HUES64 (cell line): ENCODE data around the gene ARFIP1.
"Not testable (repeated sequence)": the region's sequence is repeated elsewhere in the genome, so short reads cannot be mapped to it uniquely, and the experiment has no call there.

Experiments used
- H3K27ac ChIP-seq: 2 replicates; pipeline ENCODE4 v1.7.0; 2013; ENCODE audit warnings: low read depth, low read length, inconsistent platforms
- H3K27me3 ChIP-seq: 2 replicates; pipeline ENCODE4 v1.6.1; 2013; ENCODE audit warnings: mild to moderate bottlenecking, low read length; ENCODE audit not compliant: insufficient read depth
- H3K36me3 ChIP-seq: 2 replicates; pipeline ENCODE4 v1.6.1; 2013; ENCODE audit warnings: mild to moderate bottlenecking, low read length; ENCODE audit not compliant: insufficient read depth
- H3K4me1 ChIP-seq: 2 replicates; pipeline ENCODE4 v1.6.1; 2013; ENCODE audit warnings: mild to moderate bottlenecking, low read length, moderate library complexity; ENCODE audit not compliant: insufficient read depth
- H3K4me3 ChIP-seq: 2 replicates; pipeline ENCODE4 v1.5.1; 2013; ENCODE audit warnings: mild to moderate bottlenecking, low read length, moderate library complexity
- H3K9ac ChIP-seq: 2 replicates; pipeline ENCODE4 v1.6.1; 2013; ENCODE audit warnings: mild to moderate bottlenecking, low read depth, low read length
- H3K9me3 ChIP-seq: 2 replicates; pipeline ENCODE4 v1.6.1; 2013; ENCODE audit warnings: low read depth, low read length; ENCODE audit not compliant: insufficient read depth
- WGBS: fragments of 150-250, 120-280 bp; methylation state at CpG from one replicate; pipeline ENCODE4 v1.1.7; 2013; ENCODE audit warnings: missing lambda C conversion rate; 5-methylcytosine and 5-hydroxymethylcytosine counted together

ARFIP1 gene

GRCh38 chr4:152819026-152819645, 39.4 kb downstream of the ARFIP1 start:
- H3K9ac ChIP-seq: no peak overlapping the region
- no peaks in the 10 kb centered on the region for H3K4me1 ChIP-seq
- no peak overlapping the region for H3K4me3 ChIP-seq
- no peaks in the 10 kb centered on the region for H3K27me3 ChIP-seq
- no peaks in the 10 kb centered on the region for H3K36me3 ChIP-seq
- no peak overlapping the region for H3K27ac ChIP-seq
- H3K9me3 ChIP-seq: 0 out of 2 replicates have a peak, but pooled peaks cover 9% of the 10 kb centered on the region
- WGBS: 87% methylated on average over 7 of the region's 7 CpGs

- no peak overlapping the region for H3K9ac ChIP-seq
- H3K9me3 ChIP-seq: 0 out of 2 replicates have a peak, but pooled peaks cover 9% of the 10 kb centered on the region
- no peak overlapping the region for H3K4me3 ChIP-seq
- no peaks in the 10 kb centered on the region for H3K27me3 ChIP-seq
- 98% methylated on average over 2 of the region's 2 CpGs for WGBS
- no peaks in the 10 kb centered on the region for H3K4me1 ChIP-seq
- no peaks in the 10 kb centered on the region for H3K36me3 ChIP-seq
- no peak overlapping the region for H3K27ac ChIP-seq
These were observed 40.3 kb downstream of the ARFIP1 start for GRCh38 chr4:152820073-152820472.

- Histone ChIP-seq H3K36me3 (no peaks in the 10 kb centered on the region), H3K9me3 (0 out of 2 replicates have a peak, but pooled peaks cover 9% of the 10 kb centered on the region), H3K4me3 (no peak overlapping the region), H3K4me1 (no peaks in the 10 kb centered on the region), H3K9ac (no peak overlapping the region), H3K27me3 (no peaks in the 10 kb centered on the region), H3K27ac (no peak overlapping the region)
- 89% methylated on average over 1 of the region's 1 CpG for WGBS
These were observed 42.6 kb downstream of the ARFIP1 start for GRCh38 chr4:152822323-152822722.

- peaks cover 2% of the 10 kb centered on the region for H3K36me3 ChIP-seq
- WGBS: 94% methylated on average over 2 of the region's 2 CpGs
- H3K4me1 ChIP-seq: no peaks in the 10 kb centered on the region
These were observed 44.8 kb downstream of the ARFIP1 start for GRCh38 chr4:152824561-152824960.

GRCh38 chr4:152825336-152825735, 45.6 kb downstream of the ARFIP1 start:
- Histone ChIP-seq H3K27ac (no peak overlapping the region), H3K36me3 (peaks cover 9% of the 10 kb centered on the region), H3K4me3 (no peak overlapping the region), H3K9ac (no peak overlapping the region), H3K9me3 (0 out of 2 replicates have a peak, but pooled peaks cover 13% of the 10 kb centered on the region), H3K4me1 (no peaks in the 10 kb centered on the region), H3K27me3 (no peaks in the 10 kb centered on the region)

More at GRCh38 chr4:152824561-152824960, 44.8 kb downstream of the ARFIP1 start:
- Histone ChIP-seq H3K9ac (no peak overlapping the region), H3K9me3 (0 out of 2 replicates have a peak, but pooled peaks cover 15% of the 10 kb centered on the region), H3K4me3 (no peak overlapping the region), H3K27me3 (no peaks in the 10 kb centered on the region), H3K27ac (no peak overlapping the region)

- Histone ChIP-seq H3K4me3 (no peak overlapping the region), H3K27me3 (no peaks in the 10 kb centered on the region), H3K4me1 (no peaks in the 10 kb centered on the region), H3K27ac (no peak overlapping the region), H3K9me3 (0 out of 2 replicates have a peak, but pooled peaks cover 6% of the 10 kb centered on the region), H3K9ac (no peak overlapping the region), H3K36me3 (peaks cover 29% of the 10 kb centered on the region)
- WGBS: 100% methylated on average over 1 of the region's 1 CpG
These were observed 48.4 kb downstream of the ARFIP1 start for GRCh38 chr4:152828122-152828521.

- 91% methylated on average over 2 of the region's 2 CpGs for WGBS
- Histone ChIP-seq H3K4me3 (no peak overlapping the region), H3K9ac (no peak overlapping the region), H3K36me3 (peaks cover 42% of the 10 kb centered on the region), H3K27me3 (no peaks in the 10 kb centered on the region), H3K9me3 (0 out of 2 replicates have a peak, but pooled peaks cover 6% of the 10 kb centered on the region), H3K27ac (no peak overlapping the region), H3K4me1 (no peaks in the 10 kb centered on the region)
These were observed 51.7 kb downstream of the ARFIP1 start for GRCh38 chr4:152831416-152831815.

- Histone ChIP-seq H3K27ac (no peak overlapping the region), H3K4me3 (no peak overlapping the region), H3K4me1 (no peaks in the 10 kb centered on the region), H3K9ac (no peak overlapping the region), H3K27me3 (no peaks in the 10 kb centered on the region), H3K36me3 (peaks cover 35% of the 10 kb centered on the region; the same call in 1 of the 2 replicates), H3K9me3 (peaks cover 8% of the 10 kb centered on the region)
- 95% methylated on average over 3 of the region's 3 CpGs for WGBS
These were observed 57.2 kb downstream of the ARFIP1 start for GRCh38 chr4:152836936-152837335.

- H3K9me3 ChIP-seq: peaks cover 15% of the 10 kb centered on the region
- 75% methylated on average over 1 of the region's 1 CpG for WGBS
These were observed 60.0 kb downstream of the ARFIP1 start for GRCh38 chr4:152839729-152840128.

GRCh38 chr4:152843481-152844090, 63.8 kb downstream of the ARFIP1 start:
- H3K4me3 ChIP-seq: no peak overlapping the region
- no peaks in the 10 kb centered on the region for H3K27me3 ChIP-seq
- 73% methylated on average over 11 of the region's 11 CpGs for WGBS
- H3K4me1 ChIP-seq: peaks cover 14% of the 10 kb centered on the region; the same call in 1 of the 2 replicates
- H3K9me3 ChIP-seq: peaks cover 15% of the 10 kb centered on the region
- peaks cover 7% of the 10 kb centered on the region; the same call in 1 of the 2 replicates for H3K36me3 ChIP-seq
- peak overlapping the region; percentile 72 for H3K27ac ChIP-seq
- H3K9ac ChIP-seq: peak overlapping the region; percentile 49; the same call in 1 of the 2 replicates

More at GRCh38 chr4:152839729-152840128, 60.0 kb downstream of the ARFIP1 start:
- H3K4me1 ChIP-seq, H3K27me3 ChIP-seq, H3K4me3 ChIP-seq, H3K27ac ChIP-seq, H3K9ac ChIP-seq: not testable (repeated sequence)
- peaks cover 20% of the 10 kb centered on the region; the same call in 1 of the 2 replicates for H3K36me3 ChIP-seq

- Histone ChIP-seq H3K4me1 (peaks cover 44% of the 10 kb centered on the region), H3K9me3 (0 out of 2 replicates have a peak, but pooled peaks cover 2% of the 10 kb centered on the region), H3K27ac (no peak overlapping the region), H3K4me3 (no peak overlapping the region), H3K27me3 (no peaks in the 10 kb centered on the region), H3K9ac (no peak overlapping the region), H3K36me3 (no peaks in the 10 kb centered on the region)
- 93% methylated on average over 1 of the region's 1 CpG for WGBS
These were observed 67.6 kb downstream of the ARFIP1 start for GRCh38 chr4:152847376-152847775.
